GM10248 (cell line): ENCODE results near the gene IMMP2L.
"Not testable (repeated sequence)": the region's sequence is repeated elsewhere in the genome, so short reads cannot be mapped to it uniquely, and the experiment has no call there.

Experiments used
- CTCF ChIA-PET: fragments of 300-600 bp; sonication (Branson Sonifier 250); formaldehyde crosslinking; extraction: SDS; loops from one replicate; lab custom pipeline; 2021; ENCODE audit warnings: antibody characterized with exemption; lab: Yijun Ruan, JAX
- POLR2A ChIA-PET: fragments of 350-650 bp; sonication (Branson Sonifier 250); formaldehyde crosslinking; extraction: SDS; loops from one replicate; lab custom pipeline; 2020; ENCODE audit warnings: antibody characterized with exemption; lab: Yijun Ruan, JAX
- DNase-seq: peaks from one replicate; pipeline ENCODE4 v3.0.0; 2012; ENCODE audit errors: extremely low spot score
- TF ChIP-seq, protein P1 (sequence below): IDR thresholded peaks from 2 replicates; pipeline ENCODE4 v1.5.1; 2012; ENCODE audit warnings: mild to moderate bottlenecking, low read depth; ENCODE audit errors: extremely low read depth, missing control alignments, control extremely low read depth

The IMMP2L gene

DNA sequence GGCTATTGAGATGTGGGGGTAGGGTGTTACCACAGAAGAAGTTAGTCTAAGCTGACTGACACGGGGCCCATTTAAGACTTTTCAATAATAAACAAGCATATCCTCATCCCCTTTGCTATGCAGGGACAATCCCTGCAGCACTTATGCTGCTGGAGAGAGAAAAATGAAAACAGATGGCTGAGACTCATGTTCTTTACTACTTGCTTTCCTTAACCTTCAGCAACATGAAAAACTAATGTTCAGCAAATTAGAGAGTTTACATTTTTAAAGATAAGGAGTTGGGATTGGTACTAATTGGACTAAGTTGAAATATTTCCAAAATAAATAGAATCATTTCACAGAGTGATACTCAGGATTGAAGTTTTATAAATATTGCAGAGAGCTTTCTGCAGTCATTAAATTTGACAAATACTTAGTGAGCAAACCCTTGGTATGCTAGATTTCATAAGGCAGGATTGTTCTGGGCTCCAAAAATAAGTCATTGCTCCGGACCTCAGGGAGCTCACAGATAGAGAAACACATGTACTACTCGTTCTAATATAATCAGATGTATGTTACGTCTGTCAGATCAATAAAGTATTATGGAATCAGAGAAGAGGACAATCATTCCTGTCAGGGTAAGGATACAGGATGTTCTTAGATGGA, 618.5 kb downstream of the IMMP2L start:
- POLR2A ChIA-PET: no interaction called here
- DNase-seq: no peak
- TF ChIP-seq, protein P1, sequence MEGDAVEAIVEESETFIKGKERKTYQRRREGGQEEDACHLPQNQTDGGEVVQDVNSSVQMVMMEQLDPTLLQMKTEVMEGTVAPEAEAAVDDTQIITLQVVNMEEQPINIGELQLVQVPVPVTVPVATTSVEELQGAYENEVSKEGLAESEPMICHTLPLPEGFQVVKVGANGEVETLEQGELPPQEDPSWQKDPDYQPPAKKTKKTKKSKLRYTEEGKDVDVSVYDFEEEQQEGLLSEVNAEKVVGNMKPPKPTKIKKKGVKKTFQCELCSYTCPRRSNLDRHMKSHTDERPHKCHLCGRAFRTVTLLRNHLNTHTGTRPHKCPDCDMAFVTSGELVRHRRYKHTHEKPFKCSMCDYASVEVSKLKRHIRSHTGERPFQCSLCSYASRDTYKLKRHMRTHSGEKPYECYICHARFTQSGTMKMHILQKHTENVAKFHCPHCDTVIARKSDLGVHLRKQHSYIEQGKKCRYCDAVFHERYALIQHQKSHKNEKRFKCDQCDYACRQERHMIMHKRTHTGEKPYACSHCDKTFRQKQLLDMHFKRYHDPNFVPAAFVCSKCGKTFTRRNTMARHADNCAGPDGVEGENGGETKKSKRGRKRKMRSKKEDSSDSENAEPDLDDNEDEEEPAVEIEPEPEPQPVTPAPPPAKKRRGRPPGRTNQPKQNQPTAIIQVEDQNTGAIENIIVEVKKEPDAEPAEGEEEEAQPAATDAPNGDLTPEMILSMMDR: no peak
- CTCF ChIA-PET: interaction anchor here (0.7 to 1.1 kb wide), 2 partner anchors 15 to 19 kb away, joined by 3 read pairs; no protein-coding TSS in a partner anchor

DNA sequence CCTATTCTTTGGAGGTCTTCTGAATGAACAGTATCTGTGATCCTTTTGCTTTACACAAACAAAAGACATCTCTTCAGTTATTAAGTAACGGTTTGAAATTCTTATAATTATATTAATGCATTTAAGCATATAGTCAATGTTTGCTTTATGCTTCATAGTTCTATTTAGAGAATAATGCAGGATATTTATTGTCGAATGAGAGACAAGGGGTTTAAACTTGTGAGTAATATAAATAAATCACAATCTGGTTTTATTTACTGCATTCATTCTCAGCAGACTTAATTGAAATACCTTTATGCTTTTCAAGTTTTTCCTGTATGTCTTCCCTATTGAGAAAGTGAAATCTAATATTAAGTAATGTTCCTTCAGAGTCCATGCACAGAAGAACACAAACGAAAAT, 620.9 kb downstream of the IMMP2L start:
- POLR2A ChIA-PET: no interaction called here
- CTCF ChIA-PET: no interaction called here
- TF ChIP-seq, protein P1: no peak
- DNase-seq: no peak

DNA sequence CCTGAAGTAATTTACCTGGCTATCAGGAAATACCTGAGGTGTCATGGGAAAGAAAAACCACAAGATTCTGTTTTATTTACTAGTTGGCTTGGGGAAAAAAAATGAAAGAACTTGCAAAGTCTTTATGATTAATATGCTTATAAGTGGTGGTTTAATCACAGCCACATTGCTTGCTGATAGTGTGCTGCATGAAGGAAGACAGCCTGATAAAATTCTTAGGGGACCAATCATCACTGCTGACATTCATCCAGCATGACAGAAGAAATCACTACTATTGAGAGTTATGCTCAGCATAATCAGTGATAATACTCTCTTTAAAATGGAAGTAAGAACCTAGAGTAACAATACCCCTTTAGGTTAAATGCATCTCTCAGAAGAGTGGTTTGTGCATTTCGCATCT, 621.5 kb downstream of the IMMP2L start:
- CTCF ChIA-PET: interaction anchor here (1.4 kb wide), 1 partner anchor 73 kb away, joined by 3 read pairs; no protein-coding TSS in a partner anchor
- TF ChIP-seq, protein P1: no peak
- DNase-seq: no peak
- POLR2A ChIA-PET: no interaction called here

DNA sequence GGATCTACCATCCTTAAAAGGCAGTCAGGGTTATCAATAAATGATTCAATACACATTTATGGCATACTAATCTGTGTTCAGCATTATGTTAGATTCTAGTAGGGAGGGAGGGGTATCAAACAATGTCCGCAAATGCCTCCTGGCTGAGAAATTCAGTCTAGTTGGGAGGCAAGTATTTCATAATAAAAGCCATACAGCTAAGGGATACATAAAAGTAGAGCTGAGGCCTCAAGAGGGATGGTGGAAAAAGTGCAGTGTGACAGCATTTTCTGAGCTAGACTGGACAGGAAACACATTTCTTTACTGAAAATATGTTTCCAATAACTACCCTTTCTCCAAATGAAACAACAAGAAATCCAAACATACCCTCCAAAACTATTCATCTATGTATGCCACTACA, 624.1 kb downstream of the IMMP2L start:
- TF ChIP-seq, protein P1: no peak
- POLR2A ChIA-PET: no interaction called here
- no peak for DNase-seq
- CTCF ChIA-PET: interaction anchor here (1.3 kb wide), 1 partner anchor 10 kb away, joined by 3 read pairs; no protein-coding TSS in a partner anchor

DNA sequence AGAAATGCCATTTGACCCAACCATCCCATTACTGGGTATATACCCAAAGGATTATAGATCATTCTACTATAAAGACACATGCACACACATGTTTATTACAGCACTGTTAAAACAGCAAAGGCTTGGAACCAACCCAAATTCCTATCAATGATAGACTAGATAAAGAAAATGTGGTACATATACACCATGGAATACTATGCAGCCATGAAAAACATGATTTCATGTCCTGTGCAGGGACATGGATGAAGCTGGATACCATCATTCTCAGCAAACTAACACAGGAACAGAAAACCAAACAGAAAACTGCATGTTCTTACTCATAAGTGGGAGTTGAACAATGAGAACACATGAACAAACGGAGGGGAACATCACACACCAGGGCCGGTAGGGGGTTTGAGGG, 625.6 kb downstream of the IMMP2L start:
- DNase-seq, POLR2A ChIA-PET: not testable (repeated sequence)
- CTCF ChIA-PET: interaction anchor here (1.4 kb wide), 1 partner anchor 16 kb away, joined by 3 read pairs; no protein-coding TSS in a partner anchor

DNA sequence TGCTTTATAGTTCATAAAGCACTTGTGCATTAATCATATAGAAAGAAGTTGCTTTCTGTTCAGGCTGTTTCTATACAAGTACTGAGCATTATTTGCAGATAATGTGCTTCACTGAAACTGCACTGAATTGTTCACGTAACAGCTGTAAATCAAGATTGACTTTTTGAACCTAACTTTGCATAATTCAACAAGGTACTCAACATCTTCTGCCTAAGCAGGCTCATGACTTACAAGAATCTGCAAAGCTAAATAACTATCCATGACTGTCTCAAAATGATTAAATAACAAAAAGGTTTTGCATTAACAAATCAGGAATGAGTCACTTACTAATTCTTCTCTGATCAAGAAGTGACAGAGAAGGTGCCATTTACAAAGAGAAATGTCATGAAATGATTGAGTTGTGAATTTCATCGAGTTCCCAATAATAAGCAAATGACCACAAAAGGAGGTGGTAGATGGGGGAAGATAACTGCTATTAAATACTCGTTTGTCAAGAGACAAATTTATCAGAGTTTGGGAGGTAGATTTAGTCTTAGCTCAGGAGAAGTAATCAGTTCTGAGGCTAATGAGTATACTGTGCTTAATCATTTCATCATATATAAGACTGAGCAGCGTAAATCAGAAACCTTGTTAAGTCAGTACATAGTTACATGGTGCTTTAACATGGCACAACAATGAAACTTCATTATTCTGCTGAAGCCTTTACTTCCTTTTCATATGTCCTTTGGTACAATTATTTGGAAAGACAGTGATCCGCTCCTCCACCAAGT, 632.6 kb downstream of the IMMP2L start:
- CTCF ChIA-PET: interaction anchor here (0.9 to 1.4 kb wide), 2 partner anchors 9 kb away, joined by 3 read pairs; no protein-coding TSS in a partner anchor
- POLR2A ChIA-PET: no interaction called here
- DNase-seq: no peak
- TF ChIP-seq, protein P1: no peak

DNA sequence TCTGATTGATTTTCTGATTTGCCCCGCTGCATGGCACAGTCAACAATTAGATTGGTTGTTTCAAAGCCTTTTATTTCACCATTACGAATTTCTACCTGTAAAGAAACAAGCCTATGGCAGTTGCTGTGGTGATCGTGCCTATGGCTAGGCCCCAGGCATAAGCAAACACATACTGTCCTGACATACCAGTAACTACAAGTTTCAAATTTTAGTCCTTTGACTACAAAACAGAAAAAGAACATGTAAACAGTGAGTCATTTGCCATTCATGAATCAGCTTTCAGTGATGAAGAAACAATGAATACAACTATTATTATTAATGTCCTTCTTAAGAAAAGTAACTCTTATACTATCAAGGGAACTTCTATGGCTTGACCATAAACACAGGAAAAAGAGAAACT, 639.4 kb downstream of the IMMP2L start:
- TF ChIP-seq, protein P1: no peak
- no peak for DNase-seq
- CTCF ChIA-PET: no interaction called here
- POLR2A ChIA-PET: no interaction called here
